Suprapubic skin (tissue), 4 donors: ENCODE measurements around the gene NHEJ1.

Experiments used
- EP300 ChIP-seq: sonication (generic); formaldehyde crosslinking; IDR thresholded peaks from one replicate; pipeline ENCODE4 v1.6.1; 2017; ENCODE audit warnings: antibody characterized with exemption
- POLR2AphosphoS5 ChIP-seq, 3 donors: sonication (generic); formaldehyde crosslinking; IDR thresholded peaks; one replicate each; pipeline ENCODE4 v1.6.1; 2017; ENCODE audit warnings: antibody characterized with exemption in 3 of 3
- TF ChIP-seq, protein P1 (sequence below), 2 donors: fragments of 200-600 bp in 1 of 2; fragments of 450-650 bp in 1 of 2; sonication (generic) in 1 of 2; IDR thresholded peaks; one replicate each; pipeline ENCODE4 v1.5.1; 2016 to 2019; ENCODE audit warnings: antibody characterized with exemption in 2 of 2, mild to moderate bottlenecking in 1 of 2, moderate library complexity in 1 of 2

DNA sequence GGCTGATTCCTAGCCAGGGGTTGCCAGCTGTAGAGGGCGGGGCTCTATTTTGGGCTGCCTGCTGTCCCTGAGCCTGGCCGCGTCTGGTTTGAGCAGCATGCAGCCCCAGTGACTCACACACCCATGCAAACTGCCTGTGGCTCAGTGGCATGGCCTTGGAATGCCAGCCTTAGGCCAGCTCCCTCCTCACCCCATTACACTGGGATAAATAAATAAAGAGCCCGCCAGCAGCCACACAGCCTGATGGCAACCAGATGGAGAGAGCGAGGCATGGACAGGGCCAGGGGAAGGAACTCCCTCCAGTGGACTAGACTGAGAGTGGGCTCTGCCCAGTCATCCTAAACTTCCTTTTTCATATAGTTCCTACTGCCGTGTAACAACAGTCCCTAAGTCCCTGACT is 18.3 kb downstream of the NHEJ1 start:
- TF ChIP-seq EP300: no peak
- TF ChIP-seq, protein P1, sequence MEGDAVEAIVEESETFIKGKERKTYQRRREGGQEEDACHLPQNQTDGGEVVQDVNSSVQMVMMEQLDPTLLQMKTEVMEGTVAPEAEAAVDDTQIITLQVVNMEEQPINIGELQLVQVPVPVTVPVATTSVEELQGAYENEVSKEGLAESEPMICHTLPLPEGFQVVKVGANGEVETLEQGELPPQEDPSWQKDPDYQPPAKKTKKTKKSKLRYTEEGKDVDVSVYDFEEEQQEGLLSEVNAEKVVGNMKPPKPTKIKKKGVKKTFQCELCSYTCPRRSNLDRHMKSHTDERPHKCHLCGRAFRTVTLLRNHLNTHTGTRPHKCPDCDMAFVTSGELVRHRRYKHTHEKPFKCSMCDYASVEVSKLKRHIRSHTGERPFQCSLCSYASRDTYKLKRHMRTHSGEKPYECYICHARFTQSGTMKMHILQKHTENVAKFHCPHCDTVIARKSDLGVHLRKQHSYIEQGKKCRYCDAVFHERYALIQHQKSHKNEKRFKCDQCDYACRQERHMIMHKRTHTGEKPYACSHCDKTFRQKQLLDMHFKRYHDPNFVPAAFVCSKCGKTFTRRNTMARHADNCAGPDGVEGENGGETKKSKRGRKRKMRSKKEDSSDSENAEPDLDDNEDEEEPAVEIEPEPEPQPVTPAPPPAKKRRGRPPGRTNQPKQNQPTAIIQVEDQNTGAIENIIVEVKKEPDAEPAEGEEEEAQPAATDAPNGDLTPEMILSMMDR (IDR thresholded peaks at IDR 0.05): no peak
- no peak for TF ChIP-seq POLR2AphosphoS5 (IDR thresholded peaks at IDR 0.05)
